HG03066 (cell line): Measurements from ENCODE around the gene PCP2.

Experiments used
- ATAC-seq: cut with Tn5 transposase; IDR thresholded peaks from one replicate; pipeline ENCODE4 v1.9.1; 2021; ENCODE audit warnings: low read depth; ENCODE audit not compliant: unreplicated experiment

PCP2 gene

DNA sequence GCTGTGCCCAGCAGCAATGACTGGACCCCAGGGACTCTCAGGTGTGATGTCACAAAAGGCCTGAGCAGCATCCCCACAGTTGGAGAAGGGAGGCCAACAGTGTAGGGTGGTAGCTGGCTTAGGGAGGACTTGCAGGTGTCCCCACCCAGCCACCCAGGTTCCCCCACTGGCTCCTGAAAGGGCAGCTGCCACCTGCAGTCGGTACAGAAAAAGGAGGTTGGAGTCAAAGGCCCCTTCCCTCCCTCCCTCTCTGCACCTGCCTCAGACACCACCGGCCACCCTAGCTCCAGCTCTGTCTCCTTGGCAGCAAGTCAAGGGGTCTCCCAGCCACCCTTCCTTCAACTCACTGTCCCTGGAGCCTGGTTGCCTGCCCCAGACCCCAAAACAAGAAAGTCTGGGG, at the start of gene PCP2:
TSS of gene PCP2 (minus strand) at position 22 of the 400 bp plus-strand sequence. CDS start 262 bp downstream, outside the sequence.
- ATAC-seq = no peak

DNA sequence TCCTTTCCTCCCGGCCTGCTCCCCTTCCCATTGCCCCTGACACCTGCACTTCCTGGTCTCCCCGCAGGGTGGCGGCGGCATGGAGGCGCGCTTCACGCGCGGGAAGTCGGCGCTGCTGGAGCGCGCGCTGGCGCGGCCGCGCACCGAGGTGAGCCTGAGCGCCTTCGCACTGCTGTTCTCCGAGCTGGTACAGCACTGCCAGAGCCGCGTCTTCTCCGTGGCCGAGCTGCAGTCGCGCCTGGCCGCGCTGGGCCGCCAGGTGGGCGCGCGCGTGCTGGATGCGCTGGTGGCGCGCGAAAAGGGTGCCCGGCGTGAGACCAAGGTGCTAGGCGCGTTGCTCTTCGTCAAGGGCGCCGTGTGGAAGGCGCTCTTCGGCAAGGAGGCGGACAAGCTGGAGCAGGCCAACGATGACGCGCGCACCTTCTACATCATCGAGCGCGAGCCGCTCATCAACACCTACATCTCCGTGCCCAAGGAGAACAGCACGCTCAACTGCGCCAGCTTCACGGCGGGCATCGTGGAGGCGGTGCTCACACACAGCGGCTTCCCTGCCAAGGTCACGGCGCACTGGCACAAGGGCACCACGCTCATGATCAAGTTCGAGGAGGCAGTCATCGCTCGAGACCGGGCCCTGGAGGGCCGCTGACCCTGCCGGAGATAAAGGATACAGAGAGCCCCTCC, 48.8 kb upstream of the PCP2 start:
- ATAC-seq = no peak

DNA sequence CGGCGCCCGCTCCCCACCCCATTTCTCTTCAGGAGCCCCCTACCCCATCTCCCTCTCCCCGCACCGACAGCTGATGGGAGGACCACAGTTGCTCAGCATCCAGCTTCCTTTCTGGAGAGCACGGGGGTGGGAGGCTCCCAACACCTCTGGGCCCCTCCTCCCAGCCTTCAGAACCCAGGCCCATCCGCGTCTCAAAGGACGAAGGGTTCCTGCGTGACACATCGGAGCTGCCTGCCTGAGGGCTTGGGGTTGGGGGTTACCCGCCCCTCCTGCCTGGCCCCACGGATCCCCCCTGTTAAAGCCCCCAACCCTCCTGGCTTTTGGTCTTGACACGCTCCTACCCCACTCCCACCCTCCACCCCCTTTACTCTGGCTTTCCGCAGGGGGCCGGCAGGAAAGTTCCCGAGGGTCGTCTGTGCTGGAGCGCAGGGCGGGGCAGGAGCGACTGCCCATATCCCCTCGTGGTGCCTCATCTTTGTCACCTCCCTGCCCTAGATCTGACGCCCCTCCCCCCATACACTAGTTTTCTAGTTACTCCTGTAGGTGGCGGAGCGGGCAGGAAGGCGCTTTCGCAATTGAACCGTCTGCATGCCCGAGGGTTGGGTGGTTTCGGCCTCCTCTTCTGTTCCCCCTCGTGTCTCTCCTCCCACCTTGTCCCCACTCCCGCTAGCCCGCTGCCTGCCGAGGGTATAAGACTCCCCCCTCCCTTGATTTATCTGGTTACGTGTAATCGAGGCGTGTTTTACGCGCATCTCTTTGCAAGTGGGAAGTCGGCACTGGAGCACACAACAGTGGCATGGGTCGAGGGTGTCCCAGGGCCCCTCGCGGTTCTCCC, 48.0 kb upstream of the PCP2 start:
- ATAC-seq = no peak

DNA sequence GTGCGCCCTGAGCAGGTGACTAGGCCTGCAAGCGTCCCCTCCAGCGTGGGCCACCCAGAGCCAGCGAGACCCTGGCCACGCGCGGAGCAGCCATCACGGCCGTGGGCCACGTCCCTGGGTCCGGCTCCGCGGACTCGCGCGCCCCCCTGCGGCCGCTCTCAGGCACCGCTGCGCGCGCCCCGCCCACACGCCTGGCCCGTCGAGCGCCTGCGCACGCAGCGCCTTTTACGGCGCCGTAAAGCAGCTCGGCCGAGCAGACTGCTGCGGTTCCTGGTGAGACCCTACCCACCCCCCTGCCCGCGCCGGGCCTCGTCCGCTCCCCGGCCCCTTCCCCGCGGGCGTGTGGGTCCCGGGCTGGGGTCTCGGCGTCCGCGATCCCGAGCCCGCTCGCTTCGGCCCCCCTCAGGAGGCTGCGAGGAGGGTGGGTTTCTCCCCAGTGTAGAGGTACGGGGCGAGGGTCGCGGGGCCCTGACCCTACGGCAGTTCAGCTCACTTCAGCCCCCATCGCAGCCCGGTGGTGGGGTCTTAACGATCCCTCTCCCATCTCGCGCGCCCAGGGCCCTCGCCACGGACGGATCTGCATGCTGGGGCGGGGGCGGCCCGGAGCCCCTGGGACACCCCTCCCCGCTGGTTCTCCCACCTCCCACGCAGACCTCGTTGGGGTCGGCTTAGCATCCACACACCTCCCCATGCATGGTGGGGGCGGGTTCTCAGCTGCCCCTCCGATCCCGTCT, 47.3 kb upstream of the PCP2 start, which contains the start of gene TRAPPC5:
TSS of gene TRAPPC5 (plus strand) at position 228 of the 734 bp plus-strand sequence. CDS start 1,421 bp downstream, outside the sequence.
- no peak for ATAC-seq

DNA sequence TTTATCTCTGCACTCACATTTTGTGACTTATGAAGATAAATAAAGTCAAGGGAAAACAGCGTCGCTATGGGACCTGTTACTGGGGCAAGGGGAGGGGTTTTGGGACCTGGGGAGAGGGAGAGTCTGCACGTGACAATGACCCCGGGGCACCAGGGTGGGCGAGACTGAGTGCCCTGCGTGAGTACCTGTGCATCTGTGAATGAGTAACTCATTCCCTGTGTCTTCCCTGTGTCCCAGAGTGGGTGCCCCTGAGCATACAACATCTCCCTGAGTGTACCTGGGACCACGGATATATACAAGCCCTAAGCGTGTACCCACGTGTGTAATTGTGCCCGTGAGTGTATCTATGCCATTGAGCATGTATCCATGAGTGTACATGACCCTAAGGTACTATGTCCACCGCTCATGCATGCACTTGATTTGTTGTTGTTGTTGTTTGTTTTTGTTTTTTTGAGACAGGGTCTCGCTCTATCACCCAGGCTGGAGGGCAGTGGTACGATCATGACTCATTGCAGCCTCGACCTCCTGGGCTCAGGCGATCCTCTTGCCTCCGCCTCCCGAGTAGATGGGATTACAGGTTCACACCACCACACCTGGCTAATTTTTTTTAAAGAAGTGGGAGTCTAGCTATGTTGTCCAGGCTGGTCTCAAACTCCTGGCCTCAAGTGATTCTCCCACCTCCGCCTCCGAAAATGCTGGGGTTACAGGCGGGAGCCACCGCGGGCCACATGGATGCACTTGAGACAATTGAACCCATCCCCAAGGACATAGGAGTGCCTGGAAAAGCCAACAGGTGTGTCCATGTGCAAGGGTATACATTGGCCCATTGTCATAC, 46.5 kb upstream of the PCP2 start:
- no peak for ATAC-seq

DNA sequence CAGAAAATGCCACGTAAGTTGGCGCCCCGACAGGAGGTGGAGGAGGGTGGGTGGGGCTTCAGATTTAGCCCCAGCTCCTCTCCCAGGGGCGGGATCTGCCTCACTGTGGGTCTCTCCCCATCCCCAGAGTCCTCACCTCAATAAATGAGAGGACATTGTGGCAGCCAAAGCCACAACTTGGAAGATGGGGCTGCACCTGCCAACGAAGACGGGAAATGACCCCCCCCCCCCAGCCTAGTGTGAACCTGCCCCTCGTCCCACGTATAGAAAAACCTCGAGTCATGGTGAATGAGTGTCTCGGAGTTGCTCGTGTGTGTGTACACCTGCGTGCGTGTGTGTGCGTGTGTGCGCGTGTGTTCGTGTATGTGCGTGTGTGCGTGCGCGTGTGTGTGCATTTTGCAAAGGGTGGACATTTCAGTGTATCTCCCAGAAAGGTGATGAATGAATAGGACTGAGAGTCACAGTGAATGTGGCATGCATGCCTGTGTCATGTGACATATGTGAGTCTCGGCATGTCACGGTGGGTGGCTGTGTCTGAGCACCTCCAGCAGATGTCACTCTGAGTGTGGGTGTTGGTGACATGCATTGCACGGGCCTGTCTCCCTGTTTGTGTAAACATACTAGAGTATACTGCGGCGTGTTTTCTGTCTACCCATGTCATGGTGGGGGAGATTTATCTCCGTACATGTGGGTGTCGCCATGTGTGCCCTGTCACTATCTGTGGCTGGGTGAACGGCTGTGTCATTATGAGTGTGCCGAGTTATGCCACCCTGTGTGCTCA, 45.6 kb upstream of the PCP2 start:
- no peak for ATAC-seq

DNA sequence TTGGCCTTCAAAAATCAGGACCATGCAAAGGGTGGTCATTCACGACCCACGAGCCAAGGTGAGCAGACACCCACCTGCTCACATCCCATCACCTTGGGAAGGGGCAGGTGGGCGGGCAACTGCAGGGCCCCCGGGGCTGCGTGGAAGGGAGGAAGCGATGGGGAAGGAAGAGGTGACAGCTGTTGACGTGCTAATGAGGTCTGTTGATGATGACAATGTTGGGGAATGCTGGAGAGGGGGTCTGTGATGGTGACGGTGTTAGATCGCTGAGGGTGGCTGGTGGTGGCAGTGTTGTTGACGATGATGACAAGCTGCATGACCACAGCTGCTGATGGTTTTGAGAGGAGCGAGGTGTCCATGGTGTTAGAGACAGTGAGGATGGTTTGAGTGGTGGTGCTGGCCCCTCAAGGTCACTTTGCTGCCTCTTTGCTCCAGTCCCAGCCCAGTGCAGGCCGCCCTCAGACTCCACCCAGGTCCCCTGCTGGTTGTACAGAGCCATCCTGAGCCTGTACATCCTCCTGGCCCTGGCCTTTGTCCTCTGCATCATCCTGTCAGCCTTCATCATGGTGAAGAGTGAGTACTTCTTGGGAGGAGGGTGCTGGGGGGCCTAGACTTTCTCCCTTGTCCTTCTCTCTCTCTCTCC, 44.3 kb upstream of the PCP2 start:
- ATAC-seq = no peak

DNA sequence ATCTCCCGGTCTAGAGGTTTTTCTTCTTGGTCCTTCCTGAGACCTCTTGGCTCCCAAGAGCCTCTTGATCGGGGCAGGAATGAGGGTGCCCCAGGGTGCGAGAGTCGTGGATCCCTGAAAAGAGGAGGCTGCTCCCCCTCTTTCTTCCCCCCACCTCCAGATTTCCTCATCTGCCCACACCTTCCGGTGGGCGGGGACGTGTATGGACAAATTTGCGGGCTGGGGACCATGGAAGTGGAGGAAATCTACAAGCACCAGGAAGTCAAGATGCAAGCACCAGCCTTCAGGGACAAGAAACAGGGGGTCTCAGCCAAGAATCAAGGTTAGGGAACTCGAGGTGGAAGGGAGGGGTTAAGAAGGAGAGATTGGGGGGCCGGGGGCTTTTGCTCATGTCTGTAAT, 43.3 kb upstream of the PCP2 start, which contains the start of gene MCEMP1:
TSS of gene MCEMP1 (plus strand) at position 237 of the 400 bp plus-strand sequence. CDS start at position 268, 31 bp downstream.
- ATAC-seq = no peak

DNA sequence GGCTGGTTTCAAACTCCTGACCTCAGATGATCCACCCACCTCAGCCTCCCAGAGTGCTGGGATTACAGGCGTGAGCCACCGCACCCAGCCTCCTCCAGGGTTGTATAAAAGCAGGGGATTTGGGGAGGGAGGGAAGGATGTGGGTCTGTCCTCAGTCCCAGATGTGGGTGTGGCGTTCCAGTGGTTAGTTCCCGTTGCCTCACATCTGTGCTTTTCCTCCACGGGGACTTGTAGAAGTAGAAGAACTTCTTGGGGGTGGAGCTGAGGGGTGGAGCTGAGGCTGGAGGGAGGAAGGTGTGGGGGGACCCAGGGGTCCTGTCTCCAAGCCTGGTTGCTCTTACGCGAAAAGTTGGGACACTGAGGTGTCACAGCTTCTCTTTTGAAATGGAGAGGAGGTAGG, 42.9 kb upstream of the PCP2 start:
- ATAC-seq = no peak

DNA sequence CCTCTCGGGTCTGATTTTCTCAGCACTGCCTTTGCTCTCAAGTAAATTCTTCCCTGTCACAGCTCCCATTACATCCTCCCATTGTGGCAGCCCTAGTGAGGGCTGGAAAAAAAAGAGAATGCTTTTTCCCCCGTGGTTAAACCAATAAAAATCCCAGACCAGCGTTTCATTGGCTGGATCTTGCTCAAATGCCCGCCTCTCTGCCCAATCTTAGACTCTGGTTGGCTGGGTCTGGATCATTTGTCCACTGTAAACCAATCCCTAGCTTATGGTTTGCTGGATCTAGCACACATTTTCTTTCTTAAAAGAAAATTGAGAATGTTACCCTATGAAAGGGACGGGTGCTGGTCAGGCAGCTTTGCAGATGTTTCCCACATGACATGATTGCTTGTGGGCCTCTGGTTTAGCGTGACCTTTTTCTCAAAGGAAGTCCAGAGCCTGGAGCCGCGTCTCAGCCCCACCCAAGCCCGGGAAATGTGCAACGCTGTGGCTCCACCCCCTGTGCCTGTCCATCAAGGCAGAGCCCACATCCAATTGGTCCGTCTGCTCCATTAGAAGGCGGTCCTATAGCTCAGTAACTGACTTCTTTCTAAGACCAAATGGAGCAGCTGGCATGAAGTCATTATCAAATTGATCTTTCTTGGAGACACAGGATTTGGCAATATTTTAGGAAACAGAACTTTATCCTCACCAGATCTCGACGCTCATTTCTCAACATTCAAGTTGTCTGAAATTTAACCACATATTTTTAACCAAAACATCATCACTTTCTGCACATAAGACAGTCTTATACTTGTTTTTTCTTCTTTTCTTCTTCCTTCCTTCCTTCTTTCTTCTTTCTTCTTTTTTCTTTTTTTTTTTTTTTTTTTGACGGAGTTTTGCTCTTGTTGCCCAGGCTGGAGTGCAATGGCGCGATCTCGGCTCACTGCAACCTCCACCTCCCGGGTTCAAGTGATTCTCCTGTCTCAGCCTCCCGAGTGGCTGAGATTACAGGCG, 40.8 kb upstream of the PCP2 start:
- no peak for ATAC-seq

DNA sequence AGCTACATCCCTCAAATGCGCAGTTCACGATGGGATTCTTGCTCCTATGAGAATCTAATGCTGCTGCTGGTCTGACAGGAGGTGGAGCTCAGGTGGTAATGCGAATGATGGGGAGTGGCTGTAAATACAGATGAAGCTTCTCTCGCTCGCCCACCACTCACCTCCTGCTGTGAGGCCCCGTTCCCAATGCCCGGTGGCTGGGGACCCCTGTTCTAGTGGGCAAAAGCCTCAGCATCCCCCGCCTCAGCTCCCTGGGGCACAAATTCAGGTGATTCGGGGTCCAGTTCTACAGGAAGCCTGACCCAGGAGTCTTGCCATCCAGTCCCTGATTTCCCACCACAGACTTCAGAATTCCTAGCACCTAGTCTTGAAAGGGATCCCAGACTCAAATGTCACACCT, 39.0 kb upstream of the PCP2 start:
- ATAC-seq = no peak

DNA sequence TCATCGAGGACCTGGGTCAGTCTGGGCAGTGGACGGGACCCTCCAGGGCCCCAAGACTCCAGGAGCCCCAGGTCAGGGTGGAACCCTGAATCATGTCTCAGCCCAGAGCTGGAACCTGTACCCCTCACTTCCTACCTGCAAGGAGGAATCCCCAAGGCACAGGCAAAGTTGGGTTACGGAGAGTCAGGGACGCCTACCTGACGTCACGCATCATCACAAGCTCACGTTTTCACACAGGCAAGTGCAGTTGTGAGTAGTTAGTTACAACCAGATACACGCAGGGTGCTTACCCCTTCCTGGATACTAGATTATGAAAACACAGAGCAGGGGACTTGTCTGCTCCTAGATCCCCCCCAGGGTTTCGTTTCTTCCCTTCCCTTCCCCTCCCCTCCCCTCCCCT, 37.3 kb upstream of the PCP2 start:
- ATAC-seq = no peak

DNA sequence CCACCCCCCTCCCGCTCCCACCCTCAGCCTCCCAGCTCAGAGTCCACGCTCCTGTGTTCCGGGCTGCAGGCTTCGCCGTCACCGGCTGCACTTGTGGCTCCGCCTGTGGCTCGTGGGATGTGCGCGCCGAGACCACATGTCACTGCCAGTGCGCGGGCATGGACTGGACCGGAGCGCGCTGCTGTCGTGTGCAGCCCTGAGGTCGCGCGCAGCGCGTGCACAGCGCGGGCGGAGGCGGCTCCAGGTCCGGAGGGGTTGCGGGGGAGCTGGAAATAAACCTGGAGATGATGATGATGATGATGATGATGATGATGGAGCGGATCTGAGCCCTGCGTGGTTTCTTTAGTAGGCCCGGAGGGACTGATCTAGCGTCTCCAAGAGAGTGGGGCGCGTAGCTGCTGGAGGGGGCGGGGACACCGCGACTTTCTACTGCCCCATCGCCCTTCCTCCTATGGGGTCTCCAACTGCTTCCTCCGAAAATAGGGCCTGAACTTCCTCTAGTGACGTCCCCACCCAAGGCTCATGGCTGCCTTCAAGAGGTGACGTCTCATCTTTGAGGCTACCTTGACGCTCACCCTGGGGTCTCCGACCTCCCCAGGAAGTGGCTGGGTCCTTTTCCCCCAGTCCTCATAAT, 36.7 kb upstream of the PCP2 start:
- ATAC-seq = no peak

DNA sequence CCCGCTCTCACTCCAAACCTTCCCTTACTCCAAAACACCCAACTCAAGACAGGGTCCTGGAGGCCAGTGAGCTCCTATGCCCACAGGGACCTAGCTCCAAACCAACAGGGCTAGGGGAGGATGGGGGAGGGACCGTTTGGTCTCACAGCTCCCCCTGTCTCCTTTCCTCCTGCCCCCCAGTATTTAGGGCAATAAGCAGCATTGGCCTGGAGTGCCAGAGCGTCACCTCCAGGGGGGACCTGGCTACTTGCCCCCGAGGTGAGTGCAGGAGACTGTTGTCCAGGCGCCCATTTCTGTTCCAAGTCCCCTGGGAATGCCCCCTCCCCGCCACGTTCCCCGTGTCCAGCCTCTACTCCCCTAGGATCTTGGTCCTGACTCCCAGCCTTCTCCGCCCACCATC, 36.1 kb upstream of the PCP2 start:
- no peak for ATAC-seq

DNA sequence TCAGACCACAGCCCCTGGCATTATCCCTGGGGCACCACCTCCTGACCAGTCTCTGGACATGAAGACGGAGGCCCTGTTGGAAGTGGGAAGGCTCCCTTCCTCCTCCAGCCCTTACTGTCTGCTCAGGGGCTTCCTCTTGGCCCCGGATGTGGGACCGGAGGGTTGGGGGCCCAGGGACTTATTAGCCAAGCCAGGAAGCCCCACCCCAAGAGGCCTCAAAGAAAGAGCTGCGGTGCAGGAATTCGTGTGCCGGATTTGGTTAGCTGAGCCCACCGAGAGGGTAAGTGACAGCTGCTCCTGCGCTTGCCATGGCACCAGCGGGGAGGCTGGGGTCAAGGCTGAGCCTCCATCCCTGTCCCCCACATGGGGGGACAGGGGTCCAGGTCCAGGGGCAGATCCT, 35.3 kb upstream of the PCP2 start, which contains the start of gene RETN:
TSS of gene RETN (plus strand) at position 208 of the 400 bp plus-strand sequence. CDS start 278 bp downstream, outside the sequence.
- ATAC-seq = no peak

DNA sequence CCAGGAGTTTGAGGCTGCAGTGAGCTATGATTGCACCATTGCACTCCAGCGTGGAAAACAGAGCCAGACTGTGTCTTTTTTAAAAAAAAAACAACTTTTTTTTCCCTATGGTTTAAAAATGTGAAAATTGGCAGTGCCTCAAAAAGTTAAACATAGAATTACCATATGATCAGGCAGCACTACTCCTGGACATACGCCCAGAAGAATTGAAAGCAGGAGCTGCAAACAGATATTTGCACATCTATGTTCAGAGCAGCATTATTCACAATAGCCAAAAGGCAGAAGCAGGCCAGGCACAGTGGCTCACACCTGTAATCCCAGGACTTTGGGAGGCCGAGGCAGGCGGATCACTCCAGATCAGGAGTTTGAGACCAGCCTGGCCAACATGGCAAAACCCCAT, 31.6 kb upstream of the PCP2 start:
- no peak for ATAC-seq

DNA sequence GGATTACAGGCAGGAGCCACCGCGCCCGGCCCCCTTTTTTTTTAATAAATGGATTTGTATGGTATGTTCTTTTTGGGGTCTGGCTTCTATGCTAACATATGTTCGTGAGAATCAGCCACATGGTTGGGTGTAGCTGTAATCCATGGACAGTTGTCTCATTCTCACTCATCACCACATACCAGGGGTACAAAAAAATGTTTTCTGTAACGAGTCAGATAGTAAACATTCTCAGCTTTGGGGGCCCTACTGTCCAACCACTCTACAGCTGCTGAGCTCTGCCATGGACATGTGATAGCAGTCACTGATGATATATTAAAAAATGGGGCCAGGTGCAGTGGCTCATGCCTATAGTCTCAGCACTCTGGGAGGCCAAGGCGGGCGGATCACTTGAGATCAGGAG, 30.2 kb upstream of the PCP2 start:
- ATAC-seq = no peak
